Left ventricle myocardium inferior (tissue), 1 donor: Measurements from ENCODE around the gene ATF6. TPM values are rescaled to one million over a fixed set of nuclear protein-coding genes. Genes with fewer than 3 reads are reported as not detected.

ENCODE experiments used
- DNase-seq: peaks from one replicate; pipeline ENCODE4 v3.0.0-alpha.2; 2020
- H3K27ac ChIP-seq: fragments of 200-600 bp; replicated peaks from 2 replicates; pipeline ENCODE4 v1.8.0; 2021
- H3K27me3 ChIP-seq: fragments of 200-600 bp; 2 replicates; pipeline ENCODE4 v1.8.0; 2021; ENCODE audit warnings: low read depth
- H3K36me3 ChIP-seq: fragments of 200-600 bp; 2 replicates; pipeline ENCODE4 v1.8.0; 2021
- H3K4me1 ChIP-seq: fragments of 200-600 bp; 2 replicates; pipeline ENCODE4 v1.8.0; 2021
- H3K4me3 ChIP-seq: fragments of 200-600 bp; 2 replicates; pipeline ENCODE4 v1.8.0; 2021; ENCODE audit warnings: mild to moderate bottlenecking, moderate library complexity
- H3K9me3 ChIP-seq: fragments of 200-600 bp; replicated peaks from 2 replicates; pipeline ENCODE4 v1.8.0; 2021
- intact Hi-C: fragments of 100-400 bp; cut with micrococcal nuclease; formaldehyde crosslinking; loops from one replicate; pipeline ENCODE4 v1.11.0; 2022
- total RNA-seq: library from RNA; stranded (reverse); fragmentation: NEBNext Ultra II Directional; extraction: Animal tissue kit (Norgen Biotek cat#: 25700); gene quantifications from one replicate; pipeline ENCODE4 v1.2.1, GENCODE V29; 2021
- TF ChIP-seq, protein P1 (sequence below): fragments of 200-600 bp; IDR thresholded peaks from 2 replicates; pipeline ENCODE4 v1.8.0; 2021; ENCODE audit warnings: antibody characterized with exemption, mild to moderate bottlenecking, borderline replicate concordance
- donor health status: DM: no; HTN: yes; CAD: no; lungs with severe emphysema.

Gene ATF6
- total RNA-seq, 1 donor from 2014 or later = 13.0 TPM

DNA sequence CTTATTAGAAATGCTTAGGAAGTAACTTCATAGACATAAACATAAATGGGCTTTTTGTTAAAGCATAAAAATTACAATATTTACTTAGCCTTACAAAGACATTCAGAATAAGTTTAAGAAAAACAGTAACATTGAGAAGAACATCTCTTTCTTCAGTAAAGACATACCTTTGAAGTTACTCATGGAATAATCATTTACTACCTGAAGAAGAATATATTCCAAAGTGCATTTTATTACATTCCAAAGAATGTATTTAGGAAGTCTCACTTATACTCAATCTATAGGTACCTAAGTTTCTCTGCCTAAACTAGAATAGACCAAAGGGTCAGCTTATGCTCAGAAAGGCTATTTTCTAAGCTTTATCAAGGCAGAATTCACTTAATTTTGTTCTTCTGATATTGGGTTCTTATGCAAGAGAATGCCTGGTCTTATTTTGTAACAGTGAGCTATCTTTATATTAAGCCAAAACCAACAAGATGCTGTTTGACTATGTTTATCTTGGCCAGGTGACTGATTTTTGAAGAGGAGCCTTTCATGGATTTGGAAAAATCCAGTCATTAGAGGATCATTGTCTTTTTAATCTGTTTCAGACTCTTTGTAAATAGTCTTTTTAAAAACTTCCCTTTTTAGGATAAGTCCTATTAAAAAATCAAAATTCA, 147.5 kb downstream of the ATF6 start:
- no peak overlapping the region for H3K27ac ChIP-seq
- H3K36me3 ChIP-seq = peaks cover 41% of the 10 kb centered on the region
- H3K9me3 ChIP-seq = no peaks in the 10 kb centered on the region
- intact Hi-C loops = no loop called here
- TF ChIP-seq, protein P1, sequence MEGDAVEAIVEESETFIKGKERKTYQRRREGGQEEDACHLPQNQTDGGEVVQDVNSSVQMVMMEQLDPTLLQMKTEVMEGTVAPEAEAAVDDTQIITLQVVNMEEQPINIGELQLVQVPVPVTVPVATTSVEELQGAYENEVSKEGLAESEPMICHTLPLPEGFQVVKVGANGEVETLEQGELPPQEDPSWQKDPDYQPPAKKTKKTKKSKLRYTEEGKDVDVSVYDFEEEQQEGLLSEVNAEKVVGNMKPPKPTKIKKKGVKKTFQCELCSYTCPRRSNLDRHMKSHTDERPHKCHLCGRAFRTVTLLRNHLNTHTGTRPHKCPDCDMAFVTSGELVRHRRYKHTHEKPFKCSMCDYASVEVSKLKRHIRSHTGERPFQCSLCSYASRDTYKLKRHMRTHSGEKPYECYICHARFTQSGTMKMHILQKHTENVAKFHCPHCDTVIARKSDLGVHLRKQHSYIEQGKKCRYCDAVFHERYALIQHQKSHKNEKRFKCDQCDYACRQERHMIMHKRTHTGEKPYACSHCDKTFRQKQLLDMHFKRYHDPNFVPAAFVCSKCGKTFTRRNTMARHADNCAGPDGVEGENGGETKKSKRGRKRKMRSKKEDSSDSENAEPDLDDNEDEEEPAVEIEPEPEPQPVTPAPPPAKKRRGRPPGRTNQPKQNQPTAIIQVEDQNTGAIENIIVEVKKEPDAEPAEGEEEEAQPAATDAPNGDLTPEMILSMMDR = no peak
- no peaks in the 10 kb centered on the region for H3K27me3 ChIP-seq
- peaks cover 8% of the 10 kb centered on the region for H3K4me1 ChIP-seq
- DNase-seq = no peak
- H3K4me3 ChIP-seq = no peak overlapping the region

DNA sequence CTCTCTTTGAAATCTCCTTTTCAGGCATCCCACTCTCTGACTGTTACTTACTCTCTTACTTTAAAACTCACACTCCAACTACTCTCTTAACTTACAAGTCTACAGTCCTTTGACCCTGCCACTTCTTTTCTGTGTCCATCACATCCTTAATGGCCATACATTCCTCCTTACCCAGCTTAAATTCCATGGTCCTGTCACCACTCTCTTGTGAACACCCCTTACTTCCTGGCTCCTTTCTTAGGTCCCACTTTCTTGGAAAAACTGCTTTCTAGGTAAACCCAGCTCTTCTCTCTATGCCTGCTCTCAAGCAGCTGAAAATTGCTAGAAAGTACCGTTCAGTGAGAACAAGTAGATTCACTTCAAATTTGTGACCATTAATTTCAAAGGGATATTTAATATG, 148.5 kb downstream of the ATF6 start:
- intact Hi-C loops = no loop called here
- TF ChIP-seq, protein P1 = no peak
- peaks cover 8% of the 10 kb centered on the region for H3K4me1 ChIP-seq
- no peak overlapping the region for H3K27ac ChIP-seq
- DNase-seq = no peak
- no peak overlapping the region for H3K4me3 ChIP-seq
- H3K27me3 ChIP-seq = no peaks in the 10 kb centered on the region
- peaks cover 41% of the 10 kb centered on the region for H3K36me3 ChIP-seq
- H3K9me3 ChIP-seq = no peaks in the 10 kb centered on the region

DNA sequence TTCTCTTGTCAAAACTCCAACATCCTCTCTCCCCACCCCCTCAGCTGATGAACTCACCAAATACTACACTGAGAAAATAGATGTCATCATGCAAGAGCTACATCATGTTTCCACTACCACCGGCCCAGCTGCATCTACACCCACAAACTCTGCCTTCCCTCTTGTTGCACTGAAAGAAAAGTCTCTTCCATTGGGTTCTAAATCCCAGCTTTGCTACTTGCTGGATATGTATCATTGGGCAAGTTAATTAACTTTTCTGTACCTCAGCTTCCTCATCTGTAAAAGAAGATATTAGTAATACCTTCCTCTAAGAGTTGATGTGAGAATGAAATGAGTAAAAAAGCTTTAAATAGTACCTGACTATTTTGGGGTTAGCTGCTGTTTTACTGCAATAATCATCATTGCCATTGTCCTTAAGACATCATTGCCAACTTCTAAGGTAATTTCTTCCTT, 149.0 kb downstream of the ATF6 start:
- no peaks in the 10 kb centered on the region for H3K27me3 ChIP-seq
- peaks cover 8% of the 10 kb centered on the region for H3K4me1 ChIP-seq
- no peak overlapping the region for H3K4me3 ChIP-seq
- TF ChIP-seq, protein P1 = no peak
- no peaks in the 10 kb centered on the region for H3K9me3 ChIP-seq
- H3K36me3 ChIP-seq = peaks cover 41% of the 10 kb centered on the region
- DNase-seq = no peak
- intact Hi-C loops = no loop called here
- H3K27ac ChIP-seq = no peak overlapping the region

DNA sequence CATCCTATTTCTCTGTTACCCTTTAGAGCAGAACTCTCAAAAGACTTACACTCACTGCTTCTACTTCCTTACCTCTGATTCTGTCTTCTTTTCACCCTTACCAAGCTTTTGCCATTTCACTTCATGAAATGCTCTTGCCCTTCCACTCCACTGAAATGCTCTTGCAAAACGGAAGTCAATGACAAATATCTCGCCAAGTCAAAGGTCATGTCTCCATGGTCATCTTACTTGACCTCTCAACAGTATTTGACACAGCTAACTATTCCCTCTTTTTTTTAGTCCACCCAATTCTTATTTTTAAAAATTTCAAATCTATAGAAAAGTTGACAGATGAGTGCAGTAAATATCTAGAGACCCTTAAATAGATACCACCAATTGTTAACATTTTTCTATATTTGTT, 149.9 kb downstream of the ATF6 start:
- peaks cover 41% of the 10 kb centered on the region for H3K36me3 ChIP-seq
- no peak for DNase-seq
- no peak overlapping the region for H3K27ac ChIP-seq
- peaks cover 8% of the 10 kb centered on the region for H3K4me1 ChIP-seq
- no peaks in the 10 kb centered on the region for H3K9me3 ChIP-seq
- intact Hi-C loops = no loop called here
- H3K4me3 ChIP-seq = no peak overlapping the region
- TF ChIP-seq, protein P1 = no peak
- H3K27me3 ChIP-seq = no peaks in the 10 kb centered on the region

DNA sequence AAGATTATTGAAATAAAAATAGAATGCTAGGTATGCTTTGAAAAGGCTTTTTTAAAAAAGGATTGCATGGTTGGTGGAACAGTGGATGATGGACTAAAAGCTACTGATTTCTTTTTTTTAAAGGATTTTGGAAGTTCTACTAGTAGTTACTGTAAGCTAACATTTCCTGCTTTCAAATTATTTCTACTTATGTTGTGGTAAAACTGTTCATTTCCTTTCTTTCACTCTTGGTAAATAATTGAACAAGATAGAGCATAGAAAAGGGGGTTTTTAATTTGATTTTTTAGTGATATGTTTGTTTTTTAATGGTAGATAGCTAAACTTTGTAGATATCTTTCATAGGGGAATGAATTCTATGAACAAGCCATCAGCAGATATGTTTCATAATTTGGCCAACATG, 153.1 kb downstream of the ATF6 start:
- peaks cover under 1% of the 10 kb centered on the region for H3K4me1 ChIP-seq
- peaks cover 24% of the 10 kb centered on the region for H3K36me3 ChIP-seq
- no peaks in the 10 kb centered on the region for H3K27me3 ChIP-seq
- no peak overlapping the region for H3K27ac ChIP-seq
- no peak for DNase-seq
- no peak overlapping the region for H3K4me3 ChIP-seq
- intact Hi-C loops = no loop called here
- no peaks in the 10 kb centered on the region for H3K9me3 ChIP-seq
- TF ChIP-seq, protein P1 = no peak
